ENCODE measurements around the gene TSPAN12. TPM values are rescaled to one million over a fixed set of nuclear protein-coding genes. Genes with fewer than 3 reads are reported as not detected.
A peak's percentile ranks its signal among the peaks of the same experiment; 100 is the strongest.

The TSPAN12 gene
- total RNA-seq, 1 experiment from 2014 or later, result 2.3 TPM

DNA sequence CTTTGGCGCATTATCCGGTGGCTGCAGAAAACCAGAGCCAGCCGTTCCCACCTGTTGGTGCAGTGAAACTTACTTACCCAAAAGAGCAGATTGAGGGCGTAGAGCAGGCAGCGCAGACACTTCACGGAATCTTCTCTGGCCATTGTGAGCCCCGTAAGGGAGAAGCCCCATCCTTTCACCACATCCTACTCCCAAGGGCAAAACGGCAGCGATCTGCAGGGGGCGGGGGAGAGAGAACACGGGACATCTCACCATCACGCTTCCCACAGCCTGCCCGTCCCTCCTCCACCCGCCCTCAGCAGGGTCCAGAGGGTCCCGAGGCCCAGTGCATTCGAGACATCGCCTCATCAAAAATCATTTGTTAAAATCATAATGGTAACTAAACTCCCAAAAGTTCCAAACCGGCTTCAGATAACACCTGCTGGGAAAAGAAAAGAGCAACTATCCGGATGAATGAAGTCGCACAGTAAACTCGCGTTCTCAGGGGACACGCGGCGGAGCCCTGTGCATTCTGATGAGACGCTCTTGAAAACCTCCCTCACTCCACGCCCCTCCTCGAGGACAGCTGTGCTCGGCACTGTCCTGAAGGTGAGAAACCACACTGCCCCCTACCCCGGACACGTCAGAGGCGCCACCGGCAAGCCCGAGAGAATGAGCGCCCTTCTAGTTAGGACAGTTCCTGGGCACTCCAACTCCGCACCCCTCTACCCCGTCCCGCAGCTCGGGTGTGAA, 1.2 kb downstream of the TSPAN12 start:
- peak; percentile 39 for DNase-seq (ENCODE audit: low read depth, low spot score)
- in situ Hi-C loops (cut with HindIII; ENCODE audit: low pct_unique_long_range_greater_than_20kb, low sequenced_read_pairs), result no loop called here

DNA sequence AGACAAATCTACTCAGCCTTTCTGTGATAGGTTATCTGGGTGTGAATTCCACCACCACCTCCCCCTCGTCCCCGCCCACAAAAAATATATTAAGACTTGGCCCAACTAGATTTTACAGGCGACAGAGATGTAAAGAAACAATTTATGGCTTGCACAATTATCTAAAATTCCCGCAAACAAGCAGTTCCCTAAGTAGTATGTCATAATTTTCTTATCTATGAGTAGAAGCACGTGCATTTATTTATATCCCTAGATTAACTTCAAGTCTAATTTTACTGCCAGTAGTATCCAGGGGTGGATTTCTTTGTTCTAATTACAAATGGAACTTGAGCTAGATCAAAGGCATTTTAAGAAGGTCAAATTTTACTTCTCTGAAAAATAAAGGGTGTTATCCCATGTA, 1.7 kb downstream of the TSPAN12 start:
- no peak for DNase-seq (ENCODE audit: low read depth, low spot score)
- in situ Hi-C loops (cut with HindIII; ENCODE audit: low pct_unique_long_range_greater_than_20kb, low sequenced_read_pairs), result no loop called here

DNA sequence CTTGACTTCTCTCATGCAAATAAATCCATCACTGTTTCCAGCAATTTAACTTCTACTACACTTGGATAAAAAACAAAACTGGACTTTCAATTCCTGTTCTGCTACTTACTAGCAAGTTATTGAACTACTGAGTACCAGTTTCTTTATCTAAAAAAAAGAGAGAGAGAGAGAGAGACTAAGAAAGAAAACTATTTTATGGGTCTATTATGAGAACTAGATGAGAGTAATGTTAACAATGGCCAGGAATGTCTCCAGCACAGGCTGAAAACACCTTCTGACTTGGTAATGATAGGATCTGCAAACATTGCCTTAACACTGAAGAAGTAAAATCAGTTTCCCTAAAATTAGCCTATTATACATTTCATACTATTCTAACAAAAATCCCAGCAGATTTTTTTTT, 5.2 kb downstream of the TSPAN12 start:
- DNase-seq (ENCODE audit: low read depth, low spot score), result no peak
- in situ Hi-C loops (cut with HindIII; ENCODE audit: low pct_unique_long_range_greater_than_20kb, low sequenced_read_pairs), result no loop called here

DNA sequence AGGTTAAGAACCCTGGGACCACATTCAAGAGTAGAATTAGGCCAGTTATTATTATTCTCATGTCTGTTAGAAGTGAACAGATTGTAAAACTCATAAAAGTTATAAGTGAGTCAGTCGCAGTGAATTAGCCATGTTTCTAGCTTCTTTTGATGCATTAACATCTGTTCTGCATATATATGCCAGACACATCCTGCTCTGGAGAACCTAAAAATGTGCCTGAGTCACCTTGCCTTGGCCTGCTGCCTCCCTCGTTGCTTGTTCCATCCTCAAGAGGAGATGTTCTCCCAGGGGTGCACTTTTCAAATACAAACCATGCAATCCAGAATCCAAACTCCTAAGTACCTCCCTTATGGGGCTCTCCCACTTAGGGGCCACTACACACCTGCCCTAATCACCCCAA, 14.8 kb downstream of the TSPAN12 start:
- in situ Hi-C loops (cut with HindIII; ENCODE audit: low pct_unique_long_range_greater_than_20kb, low sequenced_read_pairs), result no loop called here

DNA sequence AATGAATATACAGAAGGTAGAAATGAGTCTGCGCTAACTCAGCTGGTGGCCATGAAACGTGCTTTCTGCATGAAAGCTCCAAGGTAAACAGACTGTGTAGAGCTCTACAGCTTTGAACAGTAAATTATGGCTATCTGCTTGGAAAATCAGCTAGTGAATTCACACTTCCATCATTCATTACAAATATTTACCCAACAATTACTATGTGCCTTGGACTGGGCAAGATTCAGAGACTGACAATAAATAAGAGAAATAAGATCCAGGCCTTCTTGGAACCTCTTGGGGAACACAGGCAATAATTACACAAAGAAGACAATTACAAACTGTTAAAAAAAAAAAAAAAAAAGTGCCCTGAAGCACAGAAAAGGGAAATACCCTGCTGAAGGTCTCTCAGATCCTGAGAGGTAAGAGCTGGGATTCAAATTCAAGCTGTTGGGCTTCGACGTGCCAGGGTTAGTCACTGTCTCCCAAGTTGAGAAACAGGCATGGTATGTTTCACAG, 15.8 kb downstream of the TSPAN12 start:
- DNase-seq (ENCODE audit: low read depth, low spot score), result no peak
- in situ Hi-C loops (cut with HindIII; ENCODE audit: low pct_unique_long_range_greater_than_20kb, low sequenced_read_pairs), result no loop called here

More for the DNA sequence above, 14.8 kb downstream of the TSPAN12 start:
- no peak for DNase-seq (ENCODE audit: low read depth, low spot score)

DNA sequence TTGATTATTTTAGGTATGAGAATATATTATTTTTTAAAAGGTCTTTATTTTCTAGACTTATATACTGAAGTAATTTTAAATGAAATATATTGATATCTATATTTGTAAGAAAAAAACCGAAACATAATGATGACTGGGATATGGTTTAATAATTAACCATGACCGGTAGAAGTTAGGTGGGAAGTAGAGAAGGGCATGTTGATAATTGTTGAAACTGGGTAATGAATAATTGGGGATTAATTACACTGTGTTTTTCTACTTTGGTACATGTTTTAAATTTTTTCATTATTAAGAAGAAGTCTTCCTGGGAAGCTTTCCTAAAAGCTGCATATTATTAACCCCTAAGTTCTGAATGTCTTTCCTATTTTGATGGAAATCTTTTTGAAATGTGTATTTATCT, 16.3 kb downstream of the TSPAN12 start:
- in situ Hi-C loops (cut with HindIII; ENCODE audit: low pct_unique_long_range_greater_than_20kb, low sequenced_read_pairs), result no loop called here
- no peak for DNase-seq (ENCODE audit: low read depth, low spot score)

DNA sequence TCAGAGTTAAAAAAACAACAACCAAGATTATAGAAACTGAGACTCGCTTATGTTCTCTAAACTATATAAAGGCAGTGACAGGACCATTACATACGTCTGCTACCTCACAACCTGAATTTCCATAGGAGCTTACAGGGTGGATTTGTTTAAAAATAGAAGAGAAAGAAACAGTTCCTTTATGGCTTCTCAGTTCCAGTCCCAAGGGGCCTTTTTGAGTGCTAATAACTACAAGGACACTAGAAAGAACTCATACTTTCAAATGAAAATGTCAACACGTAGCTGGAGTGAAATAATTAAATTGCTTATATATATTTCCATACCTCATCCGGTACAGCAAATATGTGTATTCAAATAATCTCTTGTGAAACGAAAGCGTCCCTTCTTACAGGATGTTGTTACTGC, 19.7 kb downstream of the TSPAN12 start:
- DNase-seq (ENCODE audit: low read depth, low spot score), result no peak
- in situ Hi-C loops (cut with HindIII; ENCODE audit: low pct_unique_long_range_greater_than_20kb, low sequenced_read_pairs), result no loop called here

DNA sequence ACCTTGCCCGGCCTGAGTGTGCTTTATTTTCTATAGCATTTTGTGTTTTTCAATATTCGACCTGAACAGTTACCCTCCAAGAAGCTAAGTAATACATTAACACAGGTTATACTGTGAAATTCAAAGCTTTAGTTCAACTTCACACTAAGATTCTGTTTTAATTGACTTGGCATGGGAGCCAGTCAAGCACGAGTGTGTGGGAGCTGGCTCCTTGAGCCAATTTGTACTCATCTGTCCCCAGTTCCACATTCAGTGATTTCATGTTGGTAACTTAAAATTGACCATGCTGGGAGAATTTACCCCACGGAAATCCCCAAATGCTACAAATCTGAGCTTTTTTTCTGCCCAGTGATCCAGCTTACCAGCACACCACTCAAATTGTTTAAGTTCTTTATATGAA, 20.3 kb downstream of the TSPAN12 start:
- in situ Hi-C loops (cut with HindIII; ENCODE audit: low pct_unique_long_range_greater_than_20kb, low sequenced_read_pairs), result no loop called here
- no peak for DNase-seq (ENCODE audit: low read depth, low spot score)

DNA sequence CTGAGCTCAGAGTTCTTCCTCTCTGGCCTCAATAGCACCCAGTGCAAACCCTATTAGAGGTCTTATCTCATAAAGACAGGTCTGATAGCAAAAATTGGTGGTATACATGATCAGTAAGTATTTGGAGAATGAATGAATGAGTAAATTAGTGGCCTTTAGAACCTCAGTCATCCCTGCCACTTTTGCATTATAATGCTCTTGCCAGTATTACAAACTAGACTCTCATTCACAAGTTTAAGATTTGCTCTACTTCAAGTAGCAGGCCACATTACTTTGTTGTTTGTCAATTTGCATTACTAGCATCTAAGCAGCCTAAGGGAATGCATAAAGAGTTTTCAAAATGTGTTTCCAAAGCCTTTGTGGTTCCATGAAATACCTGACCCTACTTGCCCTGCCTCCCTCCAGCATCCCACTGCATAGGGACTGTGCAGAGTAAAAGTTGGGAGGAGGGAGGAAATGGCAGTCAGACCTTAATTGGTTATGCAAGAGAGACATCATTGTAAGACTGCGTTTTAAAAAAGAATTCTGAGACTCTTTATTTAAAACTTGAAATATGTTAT, 21.3 kb downstream of the TSPAN12 start:
- no peak for DNase-seq (ENCODE audit: low read depth, low spot score)
- in situ Hi-C loops (cut with HindIII; ENCODE audit: low pct_unique_long_range_greater_than_20kb, low sequenced_read_pairs), result no loop called here

DNA sequence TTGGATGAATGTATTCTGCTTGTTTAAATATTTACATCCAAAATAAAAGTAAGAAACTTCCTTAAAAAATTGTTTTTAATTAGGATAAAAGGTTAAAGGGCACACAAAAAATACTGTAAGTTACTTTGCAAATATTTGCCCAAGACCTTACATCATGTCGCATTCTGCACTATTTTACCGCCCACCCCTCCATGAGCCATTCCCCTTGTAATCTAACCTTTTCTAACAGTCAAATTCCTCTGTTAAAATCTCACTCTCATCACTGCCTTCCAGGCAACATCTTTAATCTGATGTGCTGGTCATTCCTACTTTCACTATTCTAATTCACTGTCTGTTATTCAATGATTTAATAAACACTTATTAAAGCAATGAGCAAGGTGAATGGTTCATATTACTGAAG, 23.2 kb downstream of the TSPAN12 start:
- DNase-seq (ENCODE audit: low read depth, low spot score), result no peak
- in situ Hi-C loops (cut with HindIII; ENCODE audit: low pct_unique_long_range_greater_than_20kb, low sequenced_read_pairs), result no loop called here

DNA sequence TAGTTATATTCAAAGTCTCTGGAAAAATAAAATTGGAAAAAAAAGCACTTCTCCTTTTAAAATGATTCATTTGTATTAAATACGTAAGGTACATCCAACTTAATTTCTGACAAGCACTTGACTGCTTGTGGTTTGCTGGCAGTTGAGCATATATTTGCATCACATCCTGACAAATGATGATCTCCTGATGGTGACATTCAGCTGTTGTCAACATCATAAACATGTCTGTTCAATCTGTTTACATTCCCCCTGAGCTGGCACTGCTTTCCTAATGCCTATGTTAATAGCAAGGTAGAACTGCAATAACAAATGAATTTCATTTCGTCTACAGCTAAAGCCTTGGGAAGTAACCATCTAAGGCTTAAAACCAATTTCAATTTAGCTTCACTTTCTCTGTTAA, 24.4 kb downstream of the TSPAN12 start:
- in situ Hi-C loops (cut with HindIII; ENCODE audit: low pct_unique_long_range_greater_than_20kb, low sequenced_read_pairs), result no loop called here
- no peak for DNase-seq (ENCODE audit: low read depth, low spot score)

DNA sequence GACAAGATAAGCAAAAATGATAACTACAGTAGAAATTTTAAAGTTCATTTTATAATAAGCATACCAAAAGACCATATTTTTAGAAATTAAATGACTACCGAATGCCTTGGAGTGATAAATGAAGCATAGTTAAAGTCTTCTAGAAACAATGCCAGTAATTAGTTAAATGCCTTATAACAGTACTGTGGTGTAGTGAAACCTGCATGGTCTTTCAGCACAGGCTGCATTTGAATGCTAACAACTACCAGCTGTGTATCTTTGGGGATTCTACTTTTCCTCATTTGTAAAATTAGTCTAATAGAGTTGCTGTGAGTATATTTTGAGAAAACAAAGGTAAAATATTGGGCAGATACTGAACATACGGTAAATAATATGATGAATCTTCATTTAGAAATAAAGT, 25.1 kb downstream of the TSPAN12 start:
- no peak for DNase-seq (ENCODE audit: low read depth, low spot score)
- in situ Hi-C loops (cut with HindIII; ENCODE audit: low pct_unique_long_range_greater_than_20kb, low sequenced_read_pairs), result no loop called here

DNA sequence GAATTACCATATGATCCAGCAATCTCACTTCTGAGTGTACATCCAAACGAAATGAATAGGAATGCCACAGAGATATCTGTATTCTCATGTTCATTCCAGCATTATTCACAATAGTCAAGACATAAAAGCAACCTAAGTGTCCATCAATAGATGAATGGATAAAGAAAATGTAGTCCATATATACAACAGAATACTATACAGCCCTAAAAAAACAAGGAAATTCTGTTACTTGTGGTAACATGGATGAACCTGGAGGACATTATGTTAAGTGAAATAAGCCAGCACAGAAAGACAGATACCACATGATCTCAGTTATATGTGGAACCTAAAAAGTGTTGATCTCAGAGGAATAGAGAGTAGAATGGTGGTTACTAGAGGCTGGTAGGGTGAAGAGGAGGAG, 26.7 kb downstream of the TSPAN12 start:
- in situ Hi-C loops (cut with HindIII; ENCODE audit: low pct_unique_long_range_greater_than_20kb, low sequenced_read_pairs), result no loop called here
- no peak for DNase-seq (ENCODE audit: low read depth, low spot score)

DNA sequence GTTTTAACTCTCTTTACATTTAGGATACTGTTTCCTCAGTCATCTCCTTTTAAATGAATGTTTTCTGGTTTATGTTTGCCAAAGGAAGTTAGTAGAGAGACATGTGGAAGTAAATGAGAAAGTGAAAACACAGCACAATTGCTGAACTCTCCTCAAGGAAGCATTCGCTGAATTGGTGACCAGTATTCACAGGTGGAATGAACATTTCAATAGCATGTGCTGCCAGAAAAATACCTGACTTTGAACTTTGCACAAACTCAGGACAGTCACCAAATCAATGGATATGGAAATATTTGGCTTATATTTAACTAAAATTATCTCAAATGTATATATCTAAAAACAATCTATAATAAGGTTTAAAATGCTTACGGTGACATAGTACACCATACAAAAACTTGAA, 28.5 kb downstream of the TSPAN12 start:
- in situ Hi-C loops (cut with HindIII; ENCODE audit: low pct_unique_long_range_greater_than_20kb, low sequenced_read_pairs), result no loop called here

DNA sequence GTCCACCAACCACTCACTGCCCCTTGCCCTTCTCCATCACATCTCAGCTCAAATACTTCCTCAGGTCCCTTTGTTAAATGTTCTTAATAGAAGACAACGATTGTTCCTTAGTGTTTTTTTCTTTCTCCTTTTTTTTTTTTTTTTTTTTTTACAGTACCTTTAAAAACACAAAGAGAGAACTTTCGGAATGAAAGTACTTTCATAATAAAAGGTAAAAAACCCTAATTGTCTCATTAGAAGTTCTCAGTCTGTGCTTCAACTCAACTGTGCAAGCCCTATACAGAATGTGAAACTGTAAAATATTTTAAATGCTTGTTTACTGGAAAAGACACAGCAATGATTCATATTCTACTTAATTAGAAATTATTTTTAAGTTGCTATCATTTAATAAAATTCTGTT, 29.4 kb downstream of the TSPAN12 start:
- no peak for DNase-seq (ENCODE audit: low read depth, low spot score)
- in situ Hi-C loops (cut with HindIII; ENCODE audit: low pct_unique_long_range_greater_than_20kb, low sequenced_read_pairs), result no loop called here

More for the DNA sequence above, 28.5 kb downstream of the TSPAN12 start:
- DNase-seq (ENCODE audit: low read depth, low spot score), result no peak

DNA sequence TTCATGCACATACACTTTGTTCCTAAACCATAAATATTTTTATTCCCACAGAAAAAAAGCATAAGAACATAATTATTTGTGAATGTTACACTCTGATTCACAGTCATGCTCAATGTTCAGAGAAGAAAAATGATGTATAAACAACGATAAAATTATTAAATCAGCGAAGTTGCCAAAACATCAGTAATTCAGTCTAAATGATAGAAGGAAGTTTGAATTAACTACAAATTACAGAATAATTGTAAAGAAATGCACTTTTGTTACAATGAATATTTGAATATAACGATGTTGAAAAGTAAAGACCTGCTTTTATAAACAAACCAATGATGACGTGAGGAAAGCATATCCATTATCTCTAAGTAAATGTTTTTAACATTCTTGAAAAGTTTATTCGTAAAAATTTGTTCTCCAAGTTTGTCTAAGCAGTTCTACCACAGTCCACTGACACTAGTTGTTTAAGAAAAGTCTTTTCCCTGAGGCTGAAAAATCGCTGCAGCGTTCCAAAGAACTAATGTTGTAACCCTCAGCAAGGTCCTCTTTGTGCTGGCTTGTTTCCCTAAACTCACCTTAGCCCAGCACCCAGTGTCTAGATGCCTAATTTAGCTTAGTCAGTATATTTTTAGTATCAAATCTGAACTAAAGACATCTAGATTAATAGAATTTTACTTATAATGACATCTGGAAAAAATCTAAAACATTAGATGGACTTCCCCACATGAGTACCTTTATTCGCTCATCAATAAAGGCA, 30.4 kb downstream of the TSPAN12 start:
- in situ Hi-C loops (cut with HindIII; ENCODE audit: low pct_unique_long_range_greater_than_20kb, low sequenced_read_pairs), result no loop called here
- DNase-seq (ENCODE audit: low read depth, low spot score), result no peak

DNA sequence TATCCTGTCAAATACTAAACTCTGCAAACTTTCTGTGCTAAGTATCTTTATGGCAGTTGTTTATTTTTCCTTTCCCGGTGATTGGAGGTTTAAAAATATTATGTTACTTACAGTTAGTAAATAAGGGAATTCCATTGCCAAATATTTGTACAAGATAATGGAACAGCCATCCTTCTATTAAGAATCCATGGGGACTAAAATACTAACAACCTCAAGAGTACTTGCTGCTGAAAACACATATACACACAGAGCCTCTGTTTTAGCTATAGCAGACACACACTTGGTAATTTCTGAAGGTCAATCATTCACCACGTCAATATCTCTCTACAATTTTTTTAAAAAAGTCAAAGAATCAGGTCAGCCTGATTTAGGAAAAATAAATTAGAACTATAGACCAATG, 32.4 kb downstream of the TSPAN12 start:
- in situ Hi-C loops (cut with HindIII; ENCODE audit: low pct_unique_long_range_greater_than_20kb, low sequenced_read_pairs), result no loop called here
- DNase-seq (ENCODE audit: low read depth, low spot score), result no peak

DNA sequence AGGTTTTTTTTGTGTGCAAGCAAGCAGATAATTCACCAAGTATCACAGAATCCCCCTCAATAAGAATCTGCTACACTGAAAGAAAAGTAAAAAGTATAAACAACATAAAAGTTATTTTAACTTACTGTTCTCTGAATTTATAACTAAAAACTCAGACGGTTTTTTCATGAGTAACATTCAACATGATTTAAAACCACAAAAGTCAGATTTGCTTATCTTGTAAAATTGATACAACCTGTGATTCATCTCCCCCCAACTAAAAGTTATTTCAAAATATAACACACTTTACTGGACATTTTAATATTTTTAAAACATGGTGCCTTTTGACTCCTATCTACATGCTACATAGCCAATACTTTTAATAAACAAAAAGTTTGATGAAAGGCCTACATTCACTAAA, 32.8 kb downstream of the TSPAN12 start:
- no peak for DNase-seq (ENCODE audit: low read depth, low spot score)
- in situ Hi-C loops (cut with HindIII; ENCODE audit: low pct_unique_long_range_greater_than_20kb, low sequenced_read_pairs), result no loop called here

DNA sequence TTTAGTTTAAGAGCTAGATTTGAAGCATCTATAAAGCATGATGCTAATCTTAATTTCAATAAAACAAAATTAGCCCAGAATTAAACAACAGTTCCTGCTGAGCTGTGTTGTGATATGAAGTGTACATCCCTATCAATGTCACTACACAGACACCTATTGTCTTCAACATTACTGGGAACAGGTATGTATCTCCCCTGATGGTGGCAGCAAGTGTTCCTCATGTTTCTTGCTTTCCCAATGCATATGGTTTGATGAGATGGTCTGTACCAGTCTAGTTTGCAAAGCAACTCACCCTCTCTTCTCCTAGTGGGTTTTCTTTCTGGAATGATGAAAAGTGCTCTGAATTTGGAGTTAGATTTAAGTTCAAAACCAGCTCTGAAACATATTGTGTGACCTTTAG, 38.1 kb downstream of the TSPAN12 start:
- no peak for DNase-seq (ENCODE audit: low read depth, low spot score)
- in situ Hi-C loops (cut with HindIII; ENCODE audit: low pct_unique_long_range_greater_than_20kb, low sequenced_read_pairs), result no loop called here
